NCI-H2107 treated with DMSO at 0.1 percent for 48 hours (cell line): Measurements from ENCODE around the gene DPH5.
A peak's percentile ranks its signal among the peaks of the same experiment; 100 is the strongest.
"Not testable (repeated sequence)": the region's sequence is repeated elsewhere in the genome, so short reads cannot be mapped to it uniquely, and the experiment has no call there.

ENCODE experiments used
- DNase-seq: peaks from one replicate; lab custom pipeline; 2025; ENCODE audit not compliant: unreplicated experiment; lab: John Stamatoyannopoulos, UW

The DPH5 gene

DNA sequence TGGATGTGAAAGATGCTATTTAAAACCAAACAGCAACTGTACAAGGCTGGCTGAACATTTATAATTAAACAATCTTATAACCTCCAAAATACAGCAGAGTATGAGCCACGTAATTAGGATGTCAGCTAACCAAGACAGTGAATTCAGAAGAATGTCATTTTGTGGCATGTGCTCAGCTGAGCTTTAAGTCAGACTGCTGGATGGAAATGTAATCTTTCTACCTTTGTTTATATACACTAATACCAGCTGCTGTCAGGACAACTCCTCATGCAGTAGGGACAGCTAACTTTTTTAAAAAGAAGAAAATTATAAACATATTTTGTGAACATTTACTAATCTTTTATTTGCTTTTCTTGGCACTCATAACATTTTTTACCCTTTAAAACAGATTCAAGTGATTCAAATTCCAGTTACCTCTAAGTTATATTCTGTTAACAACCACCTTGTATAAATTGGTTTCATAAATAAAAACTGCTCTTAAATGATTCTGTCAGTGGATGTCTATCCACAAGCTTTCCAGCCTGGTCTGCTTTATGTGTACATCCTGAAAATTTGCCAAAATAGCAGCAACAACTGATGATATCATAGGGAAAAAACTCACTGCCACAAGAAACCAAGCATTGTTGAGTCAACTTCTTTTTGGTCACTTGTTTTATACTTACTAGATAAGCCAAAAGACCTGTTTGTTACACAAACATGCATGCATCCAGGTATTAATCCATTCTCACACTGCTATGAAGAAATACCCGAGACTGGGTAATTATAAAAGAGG is 36.1 kb downstream of the DPH5 start:
- no peak for DNase-seq

DNA sequence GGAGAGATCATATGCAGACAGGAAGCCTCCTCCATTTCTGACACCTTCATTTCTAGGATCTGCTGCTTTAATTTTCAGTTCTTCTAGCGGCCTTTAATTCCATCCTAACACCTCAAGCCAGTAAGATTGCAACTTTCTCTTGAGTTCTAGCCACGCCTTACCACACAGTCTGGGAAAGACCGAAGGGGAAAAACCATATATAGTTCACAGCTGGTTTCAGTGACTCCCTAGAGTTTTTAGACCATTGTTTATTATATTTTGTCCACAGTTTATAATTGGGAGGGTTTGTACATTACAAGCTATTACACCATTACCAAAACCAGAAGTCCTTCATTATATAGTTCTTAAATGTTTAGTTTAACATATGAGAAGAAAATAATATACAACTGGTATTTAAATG is 37.5 kb downstream of the DPH5 start:
- DNase-seq = no peak

DNA sequence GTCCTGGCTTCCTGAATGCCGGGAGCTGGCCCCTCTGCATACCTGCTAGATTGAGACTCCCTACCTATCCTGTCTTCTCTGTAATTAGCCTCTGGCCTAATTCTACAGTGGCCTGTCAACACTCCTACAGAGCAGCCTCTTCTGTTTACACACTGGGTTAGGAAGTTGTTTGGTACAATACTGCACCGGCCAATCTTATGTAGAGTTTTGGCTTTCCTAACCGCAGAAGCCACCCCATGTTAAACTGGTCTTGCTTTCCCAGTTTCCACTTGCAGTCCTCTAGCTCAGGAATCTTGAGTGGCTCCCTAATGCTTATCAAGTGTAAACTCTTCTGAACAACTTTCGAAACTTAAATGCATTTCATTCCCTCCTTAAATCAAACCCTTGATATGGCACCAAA is 42.8 kb downstream of the DPH5 start:
- DNase-seq = no peak

DNA sequence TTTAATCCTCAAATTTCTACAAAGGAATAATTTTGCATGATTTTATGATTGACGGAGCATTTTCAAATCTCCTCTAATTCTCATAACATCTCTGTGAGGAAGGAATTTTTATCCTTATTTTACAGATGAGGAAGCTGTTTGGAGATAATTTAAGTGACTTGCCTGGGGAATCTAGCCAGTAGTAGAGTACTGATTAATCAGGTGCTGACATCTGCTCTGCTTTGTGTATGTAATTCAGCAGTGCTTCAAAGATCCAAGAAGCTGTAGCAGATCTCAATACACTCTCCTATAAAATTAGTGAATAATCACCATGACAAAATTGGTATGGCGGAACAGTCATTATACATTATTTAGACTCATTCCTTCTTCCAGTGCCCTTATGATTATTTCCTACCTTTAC is 46.0 kb downstream of the DPH5 start:
- no peak for DNase-seq

DNA sequence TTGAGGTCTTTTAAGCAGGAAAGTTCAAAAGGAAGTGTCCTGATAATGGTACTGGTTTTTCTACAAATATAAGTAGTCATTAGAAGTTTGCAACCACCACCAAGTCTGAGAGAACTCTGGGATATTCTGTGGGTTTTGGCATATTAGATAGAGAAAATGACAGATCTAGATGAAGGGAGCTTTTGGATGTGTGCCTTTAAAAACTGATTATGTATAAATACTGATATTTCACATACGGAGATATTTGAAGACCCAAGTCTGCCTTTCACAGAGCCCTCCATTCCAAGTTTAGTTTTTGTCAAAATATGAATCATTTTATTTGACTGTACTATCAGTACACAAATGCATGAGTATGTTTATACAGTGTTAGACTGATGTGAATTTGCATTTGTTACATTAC is 48.6 kb downstream of the DPH5 start:
- DNase-seq = no peak

DNA sequence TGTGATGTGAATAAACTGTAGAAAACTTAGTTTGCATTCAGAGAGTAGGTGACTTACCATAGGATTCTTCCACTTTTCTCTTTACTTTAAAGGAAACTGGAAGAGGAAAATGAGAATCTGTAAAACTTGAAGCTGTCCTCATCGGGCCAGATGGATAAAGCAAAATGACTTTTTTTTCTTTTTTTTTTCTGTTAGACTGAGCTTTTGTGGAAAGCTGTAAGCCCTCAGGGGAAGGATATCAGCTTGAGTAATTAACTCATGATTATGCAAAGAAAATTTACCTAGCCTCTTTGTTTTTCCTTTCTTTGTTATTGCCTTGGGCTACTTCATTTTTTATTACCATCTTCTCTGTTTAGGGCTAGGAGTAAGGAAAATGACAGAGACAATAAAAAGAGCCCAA is 53.4 kb downstream of the DPH5 start:
- DNase-seq = no peak

DNA sequence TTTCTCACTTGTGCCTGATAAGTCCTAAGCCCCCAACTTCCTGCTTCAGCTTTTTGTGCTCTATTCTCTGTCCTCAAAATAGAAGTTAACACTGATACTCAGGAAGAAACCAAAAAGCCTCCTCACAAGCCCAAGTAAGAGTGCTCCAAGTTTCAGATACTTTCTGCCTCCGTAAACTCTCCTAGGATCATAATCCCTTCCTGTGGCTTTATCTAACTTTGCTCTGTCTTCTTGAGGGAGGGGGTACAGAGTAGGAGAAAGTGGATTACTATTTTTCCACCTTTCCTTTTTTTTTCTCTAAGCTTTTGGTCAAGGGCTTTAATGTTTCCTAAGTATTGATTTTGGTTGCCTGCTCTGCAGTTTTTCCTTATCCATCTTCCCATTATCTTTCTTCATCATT is 54.6 kb downstream of the DPH5 start:
- no peak for DNase-seq

DNA sequence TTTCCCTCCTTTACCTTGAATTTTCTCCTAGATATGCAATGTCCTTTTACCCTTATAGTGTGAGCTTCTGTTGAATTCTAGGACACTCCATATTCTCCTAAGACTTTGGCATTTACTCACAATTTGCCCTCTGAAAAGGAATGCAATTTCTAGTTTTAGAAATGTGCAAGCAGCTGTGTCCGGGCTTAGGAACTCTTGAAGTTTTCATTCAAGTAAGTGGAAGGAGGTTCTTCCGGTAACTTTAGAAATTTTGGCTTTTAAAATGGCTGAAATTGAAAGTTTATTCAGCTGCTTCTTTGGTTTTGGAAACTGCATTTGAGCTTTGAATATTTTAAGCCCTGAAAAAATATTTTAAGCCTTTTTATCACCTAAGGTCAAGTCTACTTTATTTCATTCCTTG is 56.3 kb downstream of the DPH5 start:
- no peak for DNase-seq

DNA sequence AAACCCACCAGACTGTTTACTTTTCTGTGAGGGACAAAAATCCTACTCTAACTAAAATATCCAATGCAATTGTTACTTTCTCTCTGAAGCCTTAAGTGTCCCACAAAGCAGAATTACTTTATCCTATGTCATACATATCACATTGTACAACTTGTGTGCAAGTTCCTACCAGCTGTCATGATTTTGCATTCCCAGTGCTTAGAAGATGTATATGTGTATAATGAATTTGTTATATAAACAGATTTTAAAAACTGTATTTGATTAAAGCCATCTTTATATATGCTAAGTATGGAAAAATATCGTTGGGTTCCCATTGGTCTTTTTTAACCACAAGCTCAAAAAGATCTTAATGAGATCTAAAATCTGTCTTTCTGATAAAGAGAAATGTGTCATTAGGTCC is 57.0 kb downstream of the DPH5 start:
- DNase-seq = no peak

DNA sequence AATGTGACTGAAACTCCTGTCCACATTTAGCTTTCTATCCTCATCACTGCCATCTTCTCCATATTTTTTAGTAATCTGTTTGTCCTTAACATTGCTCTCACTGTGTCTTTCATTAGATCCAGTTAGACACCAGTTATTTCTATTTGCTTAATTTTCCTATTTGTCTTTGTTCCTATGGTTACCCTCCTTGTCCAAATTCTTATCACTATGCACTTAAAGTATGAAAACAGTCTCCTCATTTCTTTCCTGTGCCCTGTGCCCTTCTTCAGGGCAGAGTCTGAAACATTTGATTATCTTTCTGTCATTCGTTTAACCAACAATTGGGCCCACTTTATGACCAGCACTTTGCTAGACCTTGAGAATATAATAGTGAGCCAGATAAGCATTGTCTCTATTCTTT is 65.5 kb downstream of the DPH5 start:
- DNase-seq = no peak

DNA sequence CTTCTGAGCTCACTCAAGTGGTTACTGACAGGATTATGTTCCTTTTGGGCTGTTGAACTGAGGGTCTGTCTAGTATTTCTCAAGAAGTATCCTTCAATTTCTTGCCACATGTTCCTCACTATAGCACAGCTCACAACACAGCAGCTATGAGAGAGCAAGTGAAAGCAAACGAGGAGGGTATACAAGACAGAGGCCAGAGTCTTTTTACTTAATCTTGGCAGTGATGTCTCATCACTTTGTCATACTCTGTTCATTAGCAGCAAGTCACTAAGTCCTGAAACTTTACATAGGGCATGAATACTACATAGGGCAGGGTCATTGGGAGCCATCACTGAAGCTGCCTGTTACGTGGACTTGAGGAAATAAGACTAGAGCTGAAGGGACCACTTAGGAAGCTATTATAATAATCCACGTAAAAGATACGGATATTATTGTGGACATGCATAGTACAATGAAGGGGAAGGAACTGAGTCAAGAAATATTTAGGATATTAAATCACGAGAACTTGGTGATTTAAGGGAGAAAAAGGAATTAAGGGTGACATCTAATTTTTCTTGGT is 66.0 kb downstream of the DPH5 start:
- no peak for DNase-seq

DNA sequence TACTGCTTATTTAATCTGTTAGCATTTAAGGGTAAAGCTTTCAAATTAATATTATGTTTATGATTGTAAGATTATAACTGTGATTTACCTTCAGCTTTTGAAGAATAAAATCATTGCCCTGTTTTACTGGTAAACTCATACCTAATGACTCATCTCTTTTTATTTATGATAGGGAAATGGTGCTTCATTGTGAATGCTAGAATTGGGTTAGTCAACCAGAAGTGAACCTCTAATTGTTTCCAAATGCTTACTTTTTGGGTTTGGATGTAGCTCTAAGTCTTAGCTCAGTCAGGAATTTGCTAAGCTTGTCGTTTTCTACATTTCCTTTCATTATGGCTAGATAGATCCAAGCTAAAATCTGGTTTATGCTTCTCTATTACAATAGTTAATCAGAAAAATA is 70.3 kb downstream of the DPH5 start:
- DNase-seq = no peak

DNA sequence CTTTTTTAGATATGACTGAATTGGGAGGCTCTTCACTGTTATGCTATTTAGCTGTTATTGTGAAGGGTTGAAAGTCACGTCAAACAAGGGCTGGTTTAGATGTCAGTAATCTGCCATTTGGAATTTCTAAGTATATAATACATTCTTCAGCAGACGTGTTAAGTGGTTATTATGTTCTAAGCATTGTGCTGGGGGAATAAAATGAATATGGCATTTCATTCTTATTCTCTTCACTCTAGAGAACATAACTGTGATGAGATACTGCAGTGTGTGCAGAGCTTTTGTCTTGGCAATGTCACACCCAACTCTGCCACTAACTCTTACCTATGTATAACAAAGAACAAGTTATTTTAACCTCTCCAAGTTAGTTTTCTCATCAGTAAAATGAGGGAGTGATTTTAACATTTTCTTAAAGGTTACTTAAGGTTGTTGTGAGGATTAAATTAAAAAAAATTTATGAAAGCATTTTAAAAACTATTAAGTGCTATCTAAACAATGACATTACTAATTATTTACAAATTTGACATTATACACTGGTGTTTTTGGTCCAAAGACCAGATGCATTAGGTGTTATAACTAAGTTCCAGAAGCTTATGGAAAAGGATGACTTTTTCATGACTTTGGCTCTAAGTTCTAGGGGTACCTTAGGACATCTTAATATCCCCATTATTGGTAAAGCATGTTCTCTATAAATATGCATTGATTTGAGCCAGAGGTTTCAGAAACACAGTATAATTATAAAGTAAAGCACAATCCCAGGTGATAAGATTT is 71.4 kb downstream of the DPH5 start:
- DNase-seq = no peak

DNA sequence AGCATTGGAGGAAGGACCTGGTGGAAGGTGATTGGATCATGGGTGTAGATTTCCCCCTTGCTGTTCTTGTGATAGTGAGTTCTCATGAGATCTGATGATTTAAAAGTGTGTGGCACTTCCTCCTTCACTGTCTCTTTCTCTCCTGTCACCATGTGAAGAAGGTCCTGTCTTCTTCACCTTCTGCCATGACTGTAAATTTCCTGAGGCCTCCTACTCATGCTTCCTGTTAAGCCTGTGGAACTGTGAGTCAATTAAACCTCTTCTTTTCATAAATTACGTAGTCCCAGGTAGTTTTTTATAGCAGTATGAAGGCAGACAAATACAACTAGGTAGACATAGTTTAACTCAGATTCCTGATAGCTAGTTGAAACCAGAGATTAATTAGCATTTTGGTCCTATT is 72.6 kb downstream of the DPH5 start:
- DNase-seq = not testable (repeated sequence)

DNA sequence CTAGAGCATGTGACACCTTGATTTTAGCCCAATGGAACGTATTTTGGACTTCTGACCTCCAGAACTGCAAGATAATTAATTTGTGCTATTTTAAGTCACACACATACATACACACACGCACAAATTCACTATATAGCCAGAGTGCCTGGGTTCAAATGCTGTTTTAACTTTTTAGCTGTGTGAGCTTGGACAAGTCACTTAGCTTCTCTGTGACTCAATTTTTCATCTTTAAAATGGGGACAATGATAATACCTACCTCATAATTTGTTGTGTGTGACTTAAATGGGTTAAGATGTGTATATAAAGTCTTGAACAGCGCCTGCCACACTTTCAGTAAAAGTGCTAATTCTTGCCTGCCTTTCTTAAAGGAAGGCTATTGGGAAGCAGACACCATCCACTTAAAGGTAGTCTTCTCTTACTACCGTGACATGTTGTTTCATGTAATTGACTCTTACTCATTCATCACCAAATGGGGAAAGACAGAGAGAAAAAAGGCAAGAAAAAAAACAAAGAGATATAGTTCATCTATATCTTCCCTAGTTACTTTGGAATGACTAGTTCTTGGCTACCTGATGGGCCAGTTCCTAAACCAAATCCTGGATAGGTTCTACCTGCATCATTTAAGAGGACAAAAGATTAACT is 73.4 kb downstream of the DPH5 start:
- no peak for DNase-seq

DNA sequence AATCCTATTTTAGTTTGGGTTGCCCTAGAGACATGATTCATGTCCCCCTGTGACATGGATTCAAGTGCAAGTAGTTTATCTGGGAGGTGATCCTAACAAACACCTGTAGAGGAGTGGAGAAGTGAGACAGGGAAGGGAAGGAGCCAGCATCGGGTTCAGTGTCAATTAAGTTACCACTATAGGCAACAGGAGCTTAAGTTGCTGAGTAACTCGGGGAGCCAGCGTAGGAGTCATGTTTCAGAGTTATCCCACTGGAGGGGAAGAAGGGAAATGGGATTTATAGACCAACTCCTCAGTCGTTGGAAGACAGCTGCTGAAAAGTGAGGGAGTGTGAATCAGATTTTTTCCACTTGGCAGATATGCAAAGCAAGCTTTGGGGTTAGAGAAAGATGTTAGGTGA is 74.8 kb downstream of the DPH5 start:
- DNase-seq = peak; percentile 90

DNA sequence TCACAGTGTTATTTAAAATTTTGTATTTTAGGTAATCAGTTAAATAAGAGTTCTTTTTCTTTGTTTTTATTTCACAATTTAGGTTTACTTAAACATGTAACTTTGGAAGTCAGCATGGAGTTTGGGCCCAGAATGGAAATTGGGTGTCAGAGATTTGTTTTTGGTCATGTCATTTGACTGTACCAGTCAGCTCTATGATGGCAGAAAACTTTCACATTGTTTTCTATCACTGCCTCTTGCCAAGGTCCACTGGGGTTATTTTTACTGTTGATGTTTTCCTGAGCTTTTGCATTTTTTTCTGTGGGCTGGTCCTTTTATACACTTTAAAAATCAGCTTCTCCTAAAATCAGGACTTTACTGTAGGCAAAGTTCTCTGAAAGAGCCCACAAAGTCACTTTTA is 75.2 kb downstream of the DPH5 start:
- no peak for DNase-seq

DNA sequence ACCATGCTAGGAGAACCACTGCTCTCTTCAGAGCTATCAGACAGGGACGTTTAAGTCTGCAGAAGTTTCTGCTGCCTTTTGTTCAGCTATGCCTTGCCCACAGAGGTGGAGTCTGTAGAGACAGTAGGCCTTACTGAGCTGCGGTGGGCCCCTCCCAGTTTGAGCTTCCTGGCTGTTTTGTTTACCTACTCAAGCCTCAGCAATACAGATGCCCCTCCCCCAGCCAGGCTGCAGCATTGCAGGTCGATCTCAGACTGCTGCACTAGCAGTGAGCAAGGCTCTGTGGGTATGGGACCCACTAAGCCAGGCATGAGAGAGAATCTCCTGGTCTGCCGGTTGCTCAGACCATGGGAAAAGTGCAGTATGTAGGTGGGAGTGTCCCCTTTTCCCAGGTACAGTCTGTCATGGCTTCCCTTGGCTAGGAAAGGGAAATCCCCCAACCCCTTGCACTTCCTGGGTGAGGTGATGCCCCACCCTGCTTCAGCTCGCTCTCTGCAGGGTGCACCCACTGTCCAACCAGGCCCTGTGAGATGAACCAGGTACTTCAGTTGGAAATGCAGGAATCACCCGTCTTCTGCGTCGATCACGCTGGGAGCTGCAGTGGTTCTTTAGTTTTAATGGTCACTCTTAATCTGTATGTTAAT is 75.9 kb downstream of the DPH5 start:
- DNase-seq = peak; percentile 90

DNA sequence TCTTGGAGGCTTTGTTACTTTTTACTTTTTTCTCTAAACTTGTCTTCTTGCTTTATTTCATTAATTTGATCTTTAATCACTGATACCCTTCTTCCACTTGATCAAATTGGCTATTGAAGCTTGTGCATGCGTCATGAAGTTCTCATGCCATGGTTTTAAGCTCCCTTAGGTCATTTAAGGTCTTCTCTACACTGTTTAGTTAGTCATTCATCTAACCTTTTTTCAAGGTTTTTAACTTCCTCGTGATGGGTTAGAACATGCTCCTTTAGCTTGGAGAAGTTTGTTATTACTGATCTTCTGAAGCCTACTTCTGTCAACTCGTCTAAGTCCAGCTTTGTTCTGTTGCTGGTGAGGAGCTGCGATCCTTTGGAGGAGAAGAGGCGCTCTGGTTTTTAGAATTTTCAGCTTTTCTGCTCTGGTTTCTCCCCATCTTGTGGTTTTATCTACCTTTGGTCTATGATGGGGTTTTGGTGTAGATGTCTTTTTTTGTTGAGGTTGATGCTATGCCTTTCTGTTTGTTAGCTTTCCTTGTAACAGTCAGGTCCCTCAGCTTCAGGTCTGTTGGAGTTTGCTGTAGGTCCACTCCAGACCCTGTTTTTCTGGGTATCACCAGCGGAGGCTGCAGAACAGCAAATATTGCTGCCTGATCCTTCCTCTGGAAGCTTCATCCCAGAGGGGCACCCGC is 76.7 kb downstream of the DPH5 start:
- not testable (repeated sequence) for DNase-seq

DNA sequence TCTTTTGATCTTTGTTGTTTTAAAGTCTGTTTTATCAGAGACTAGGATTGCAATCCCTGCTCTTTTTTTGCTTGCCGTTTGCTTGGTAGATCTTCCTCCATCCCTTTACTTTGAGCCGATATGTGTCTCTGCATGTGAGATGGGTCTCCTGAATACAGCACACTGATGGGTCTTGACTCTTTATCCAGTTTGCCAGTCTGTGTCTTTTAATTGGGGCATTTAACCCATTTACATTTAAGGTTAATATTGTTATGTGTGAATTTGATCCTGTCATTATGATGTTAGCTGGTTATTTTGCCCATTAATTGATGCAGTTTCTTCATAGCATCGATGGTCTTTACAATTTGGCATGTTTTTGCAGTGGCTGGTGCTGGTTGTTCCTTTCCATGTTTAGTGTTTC is 77.8 kb downstream of the DPH5 start:
- DNase-seq = not testable (repeated sequence)

DNA sequence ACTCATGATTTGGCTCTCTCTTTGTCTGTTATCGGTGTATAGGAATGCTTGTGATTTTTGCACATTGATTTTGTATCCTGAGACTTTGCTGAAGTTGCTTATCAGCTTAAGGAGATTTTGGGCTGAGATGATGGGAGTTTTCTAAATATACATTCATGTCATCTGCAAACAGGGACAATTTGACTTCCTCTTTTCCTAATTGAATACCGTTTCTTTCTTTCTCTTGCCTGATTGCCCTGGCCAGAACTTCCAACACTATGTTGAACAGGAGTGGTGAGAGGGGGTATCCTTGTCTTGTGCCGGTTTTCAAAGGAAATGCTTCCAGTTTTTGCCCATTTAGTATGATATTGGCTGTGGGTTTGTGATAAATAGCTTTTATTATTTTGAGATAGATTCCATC is 79.5 kb downstream of the DPH5 start:
- DNase-seq = not testable (repeated sequence)
